BLaER1 treated with 17β-estradiol and CSF1 and Interleukin-3, amounts not matched to agents 10 nM and 100 nM (cell line): ENCODE measurements around the gene MAP3K3.

Source experiments
- H3K27ac ChIP-seq, 11 experiments: shearing (Covaris generic); formaldehyde crosslinking; 2 replicates each; pipeline ENCODE4 v1.8.1; 2022
- H3K27me3 ChIP-seq, 11 experiments: shearing (Covaris generic); formaldehyde crosslinking; 2 replicates each; pipeline ENCODE4 v1.8.1; 2022
- H3K36me3 ChIP-seq, 11 experiments: shearing (Covaris generic); formaldehyde crosslinking; 2 replicates each; pipeline ENCODE4 v1.8.1; 2022
- H3K4me1 ChIP-seq, 10 experiments: shearing (Covaris generic); formaldehyde crosslinking; 2 replicates each; pipeline ENCODE4 v1.8.1; 2022
- H3K4me2 ChIP-seq, 11 experiments: shearing (Covaris generic); formaldehyde crosslinking; 2 replicates each; pipeline ENCODE4 v1.8.1; 2022
- H3K4me3 ChIP-seq, 10 experiments: shearing (Covaris generic); formaldehyde crosslinking; 2 replicates each; pipeline ENCODE4 v1.8.1; 2022
- H3K9ac ChIP-seq, 11 experiments: shearing (Covaris generic); formaldehyde crosslinking; 2 replicates each; pipeline ENCODE4 v1.8.1; 2022
- H3K9me3 ChIP-seq, 11 experiments: shearing (Covaris generic); formaldehyde crosslinking; replicated peaks in 1 of 11; 2 replicates each; pipeline ENCODE4 v1.8.1; 2022
- H4K20me1 ChIP-seq, 11 experiments: shearing (Covaris generic); formaldehyde crosslinking; 2 replicates each; pipeline ENCODE4 v1.8.1; 2022
- Cebpa-rat ChIP-seq, 11 experiments: shearing (Covaris generic); IDR thresholded peaks; 2 replicates each; pipeline ENCODE4 v1.8.1; 2022

The MAP3K3 gene

GRCh38 chr17:63641692-63642448 lies 19.7 kb downstream of the MAP3K3 start:
- no peaks in the 10 kb centered on the region for H3K9me3 ChIP-seq
- peaks cover 0 to 12% (median 0%) of the 10 kb centered on the region in 11 experiments; a peak in 6 of 22 replicates for H4K20me1 ChIP-seq
- H3K27ac ChIP-seq = peak overlapping the region in 5 of 11 experiments; percentile 43 to 73 (median 58); a peak in 9 of 22 replicates
- H3K9ac ChIP-seq = peak overlapping the region in 2 of 11 experiments; percentile 25 to 54; a peak in 3 of 22 replicates
- H3K27me3 ChIP-seq = no peaks in the 10 kb centered on the region
- H3K4me1 ChIP-seq = peaks cover 0 to 82% (median 38%) of the 10 kb centered on the region in 10 experiments; a peak in 17 of 20 replicates
- H3K36me3 ChIP-seq = peaks cover 23 to 65% (median 42%) of the 10 kb centered on the region in 11 experiments
- no peak for TF ChIP-seq Cebpa-rat (IDR thresholded peaks at IDR 0.05)
- peak overlapping the region in 5 of 11 experiments; percentile 44 to 95 (median 73); a peak in 10 of 22 replicates for H3K4me2 ChIP-seq
- no peak overlapping the region for H3K4me3 ChIP-seq

DNA sequence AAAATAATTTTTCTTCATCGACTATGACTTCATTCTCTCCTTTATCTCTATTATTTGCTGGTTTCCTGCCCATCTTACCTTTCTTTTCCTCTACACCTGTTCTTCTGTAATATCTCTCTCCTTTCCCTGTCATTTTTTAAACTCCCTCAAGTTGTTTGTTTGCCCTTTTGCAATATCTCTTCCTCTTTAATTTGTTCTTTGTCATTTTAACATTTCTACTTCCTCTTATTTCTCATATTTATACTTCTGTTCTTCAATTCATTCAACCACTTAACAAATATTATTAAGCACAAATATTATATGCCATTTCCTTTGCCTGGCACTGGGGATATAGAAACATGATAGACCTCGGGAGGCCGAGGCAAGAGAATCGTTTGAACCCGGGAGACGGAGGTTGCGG lies 22.6 kb downstream of the MAP3K3 start:
- peak overlapping the region in 7 of 11 experiments; percentile 37 to 92 (median 81); a peak in 12 of 22 replicates for H3K27ac ChIP-seq
- H3K4me3 ChIP-seq = no peak overlapping the region
- peak overlapping the region in 7 of 11 experiments; percentile 64 to 95 (median 85); a peak in 11 of 22 replicates for H3K4me2 ChIP-seq
- no peaks in the 10 kb centered on the region for H3K9me3 ChIP-seq
- H4K20me1 ChIP-seq = peaks cover 0 to 40% (median 6%) of the 10 kb centered on the region in 11 experiments; a peak in 9 of 22 replicates
- no peaks in the 10 kb centered on the region for H3K27me3 ChIP-seq
- peaks cover 6 to 100% (median 61%) of the 10 kb centered on the region in 10 experiments; a peak in 19 of 20 replicates for H3K4me1 ChIP-seq
- peak overlapping the region in 3 of 11 experiments; percentile 58 to 73 (median 73); a peak in 7 of 22 replicates for H3K9ac ChIP-seq
- TF ChIP-seq Cebpa-rat (IDR thresholded peaks at IDR 0.05) = 0 out of 22 replicates have a peak, but pooled peaks of 1 of the 11 experiments have one; percentile 3
- H3K36me3 ChIP-seq = peaks cover 10 to 71% (median 51%) of the 10 kb centered on the region in 11 experiments; a peak in 20 of 22 replicates

- peaks cover 7 to 99% (median 68%) of the 10 kb centered on the region in 10 experiments; a peak in 19 of 20 replicates for H3K4me1 ChIP-seq
- peak overlapping the region in 10 of 11 experiments; percentile 24 to 92 (median 70); a peak in 19 of 22 replicates for H3K27ac ChIP-seq
Measured at GRCh38 chr17:63645775-63646487, 23.7 kb downstream of the MAP3K3 start.

GRCh38 chr17:63646488-63646806 lies 24.2 kb downstream of the MAP3K3 start:
- no peaks in the 10 kb centered on the region for H3K9me3 ChIP-seq
- peak overlapping the region in 8 of 11 experiments; percentile 6 to 73 (median 50); a peak in 12 of 22 replicates for H3K9ac ChIP-seq
- peak overlapping the region in 10 of 11 experiments; percentile 24 to 92 (median 70); a peak in 19 of 22 replicates for H3K27ac ChIP-seq
- peaks cover 23 to 84% (median 52%) of the 10 kb centered on the region in 11 experiments; a peak in 21 of 22 replicates for H3K36me3 ChIP-seq
- peak in 3 of 11 experiments; percentile 34 to 63 (median 45); a peak in 3 of 22 replicates for TF ChIP-seq Cebpa-rat (IDR thresholded peaks at IDR 0.05)
- H3K27me3 ChIP-seq = no peaks in the 10 kb centered on the region
- peak overlapping the region in 2 of 10 experiments; percentile 23 to 42; a peak in 2 of 20 replicates for H3K4me3 ChIP-seq
- H3K4me2 ChIP-seq = peak overlapping the region in 9 of 11 experiments; percentile 3 to 95 (median 73); a peak in 17 of 22 replicates
- peaks cover 7 to 98% (median 67%) of the 10 kb centered on the region in 10 experiments; a peak in 19 of 20 replicates for H3K4me1 ChIP-seq
- H4K20me1 ChIP-seq = peaks cover 0 to 56% (median 14%) of the 10 kb centered on the region in 11 experiments; a peak in 10 of 22 replicates

More at GRCh38 chr17:63645775-63646487, 23.7 kb downstream of the MAP3K3 start:
- Histone ChIP-seq H3K9ac (peak overlapping the region in 8 of 11 experiments; percentile 5 to 73 (median 50); a peak in 12 of 22 replicates), H3K9me3 (no peaks in the 10 kb centered on the region), H3K4me3 (peak overlapping the region in 2 of 10 experiments; percentile 3 to 23; a peak in 1 of 20 replicates), H3K36me3 (peaks cover 18 to 79% (median 49%) of the 10 kb centered on the region in 11 experiments; a peak in 21 of 22 replicates), H3K27me3 (no peaks in the 10 kb centered on the region), H3K4me2 (peak overlapping the region in 9 of 11 experiments; percentile 3 to 95 (median 73); a peak in 17 of 22 replicates), H4K20me1 (peaks cover 0 to 50% (median 10%) of the 10 kb centered on the region in 11 experiments; a peak in 9 of 22 replicates)
- TF ChIP-seq Cebpa-rat (IDR thresholded peaks at IDR 0.05) = no peak

DNA sequence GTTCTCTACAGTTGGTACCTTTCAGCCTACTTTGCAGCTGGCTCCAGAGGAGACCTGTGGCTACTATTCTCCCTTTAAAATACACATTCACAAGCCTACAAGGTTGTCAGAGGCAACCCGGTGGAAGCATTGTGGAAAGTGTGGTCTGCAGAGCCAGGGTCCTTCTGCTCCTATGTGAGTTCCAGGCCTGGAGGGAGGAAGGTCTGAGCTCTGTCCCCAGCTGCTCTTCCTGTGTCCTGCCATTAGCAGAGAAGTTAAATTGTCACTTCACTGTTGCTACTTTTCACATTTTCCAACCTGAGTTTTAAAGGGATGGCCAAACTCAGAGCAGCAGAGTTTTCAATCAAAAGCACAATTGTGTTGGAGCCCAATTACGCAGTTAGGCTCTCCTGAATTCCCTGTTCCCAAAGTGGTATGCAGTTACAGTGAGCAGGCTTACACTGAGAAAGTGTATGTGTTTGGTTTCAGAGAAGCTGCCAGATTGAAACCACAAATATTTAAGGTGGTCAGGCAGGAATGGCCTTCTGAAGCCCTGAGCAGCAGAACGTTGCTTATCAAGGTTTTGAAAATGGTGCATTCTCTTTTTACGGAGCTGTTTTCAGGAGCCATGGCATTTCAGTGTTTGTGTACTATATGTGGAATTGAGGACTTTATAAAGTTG lies 25.0 kb downstream of the MAP3K3 start:
- Histone ChIP-seq H3K27me3 (no peaks in the 10 kb centered on the region), H3K27ac (peak overlapping the region in 9 of 11 experiments; percentile 37 to 92 (median 73); a peak in 17 of 22 replicates)
- no peak for TF ChIP-seq Cebpa-rat (IDR thresholded peaks at IDR 0.05)

DNA sequence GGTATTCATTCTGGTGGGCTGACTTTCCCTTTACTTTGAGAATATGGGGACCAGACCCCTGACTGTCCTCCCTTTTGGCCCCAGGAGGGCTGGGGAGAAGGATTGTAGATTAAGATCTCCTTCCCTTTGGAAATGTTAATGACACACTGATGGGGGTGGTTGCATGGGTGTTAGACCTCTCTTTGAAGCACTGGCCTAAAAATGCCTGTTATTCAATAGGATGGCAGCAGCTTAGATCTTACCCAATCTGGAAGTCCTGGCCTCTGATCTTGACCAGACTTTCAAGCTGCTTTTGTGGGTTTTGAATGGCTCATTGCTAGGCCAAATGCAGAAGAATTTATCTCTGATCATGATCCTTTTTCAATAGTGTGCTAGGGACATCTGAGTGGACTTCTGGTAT lies 25.7 kb downstream of the MAP3K3 start:
- Histone ChIP-seq H3K36me3 (peaks cover 38 to 92% (median 63%) of the 10 kb centered on the region in 11 experiments), H3K4me2 (peak overlapping the region in 5 of 11 experiments; percentile 73 to 95 (median 88); a peak in 10 of 22 replicates), H3K4me3 (no peak overlapping the region), H3K27me3 (no peaks in the 10 kb centered on the region), H3K27ac (peak overlapping the region in 4 of 11 experiments; percentile 66 to 92 (median 84); a peak in 2 of 22 replicates), H3K9me3 (no peaks in the 10 kb centered on the region), H3K4me1 (peaks cover 7 to 98% (median 69%) of the 10 kb centered on the region in 10 experiments; a peak in 19 of 20 replicates), H3K9ac (no peak overlapping the region), H4K20me1 (peaks cover 0 to 70% (median 14%) of the 10 kb centered on the region in 11 experiments; a peak in 11 of 22 replicates)
- no peak for TF ChIP-seq Cebpa-rat (IDR thresholded peaks at IDR 0.05)

More for the DNA sequence above, 25.0 kb downstream of the MAP3K3 start:
- H3K36me3 ChIP-seq = peaks cover 31 to 90% (median 59%) of the 10 kb centered on the region in 11 experiments
- peak overlapping the region in 7 of 11 experiments; percentile 18 to 73 (median 39); a peak in 13 of 22 replicates for H3K9ac ChIP-seq
- H3K4me1 ChIP-seq = peaks cover 7 to 98% (median 66%) of the 10 kb centered on the region in 10 experiments; a peak in 19 of 20 replicates
- H3K4me3 ChIP-seq = peak overlapping the region in 2 of 10 experiments; percentile 15 to 42; a peak in 4 of 20 replicates
- H3K9me3 ChIP-seq = no peaks in the 10 kb centered on the region
- H3K4me2 ChIP-seq = peak overlapping the region in 9 of 11 experiments; percentile 3 to 95 (median 73); a peak in 15 of 22 replicates
- H4K20me1 ChIP-seq = peaks cover 0 to 63% (median 14%) of the 10 kb centered on the region in 11 experiments; a peak in 11 of 22 replicates

DNA sequence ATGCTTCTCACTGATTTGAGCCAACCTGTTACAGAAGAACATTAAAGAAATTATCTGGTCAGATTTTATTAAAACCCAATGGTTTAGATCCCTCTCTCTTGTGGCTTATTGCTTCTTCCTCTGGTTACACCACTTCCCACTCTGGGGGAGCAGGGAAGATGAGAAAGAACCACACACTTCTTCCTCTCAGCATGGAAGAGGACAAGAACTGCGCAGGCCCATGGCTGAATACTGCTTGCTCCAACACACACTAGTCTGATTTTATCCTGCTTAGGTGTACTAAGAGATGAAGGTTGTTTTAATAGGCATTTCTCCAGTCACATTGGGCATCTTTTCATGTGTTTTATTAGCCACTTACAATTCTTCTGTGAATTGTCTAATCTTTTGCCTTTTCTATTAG lies 27.6 kb downstream of the MAP3K3 start:
- Histone ChIP-seq H3K4me3 (no peak overlapping the region), H3K9me3 (no peaks in the 10 kb centered on the region), H3K4me1 (peaks cover 7 to 87% (median 59%) of the 10 kb centered on the region in 10 experiments; a peak in 19 of 20 replicates), H3K27me3 (no peaks in the 10 kb centered on the region), H4K20me1 (peaks cover 0 to 88% (median 18%) of the 10 kb centered on the region in 11 experiments; a peak in 12 of 22 replicates), H3K36me3 (peaks cover 57 to 94% (median 70%) of the 10 kb centered on the region in 11 experiments), H3K9ac (no peak overlapping the region; a peak in 1 of 22 replicates), H3K4me2 (peak overlapping the region in 10 of 11 experiments; percentile 29 to 95 (median 69); a peak in 20 of 22 replicates), H3K27ac (no peak overlapping the region)
- TF ChIP-seq Cebpa-rat (IDR thresholded peaks at IDR 0.05) = no peak
